Measurements from ENCODE around the gene CDC42BPB. TPM values are rescaled to one million over a fixed set of nuclear protein-coding genes. Genes with fewer than 3 reads are reported as not detected.

The CDC42BPB gene
- total RNA-seq, 1 experiment from 2014 or later, result 84.4 TPM

DNA sequence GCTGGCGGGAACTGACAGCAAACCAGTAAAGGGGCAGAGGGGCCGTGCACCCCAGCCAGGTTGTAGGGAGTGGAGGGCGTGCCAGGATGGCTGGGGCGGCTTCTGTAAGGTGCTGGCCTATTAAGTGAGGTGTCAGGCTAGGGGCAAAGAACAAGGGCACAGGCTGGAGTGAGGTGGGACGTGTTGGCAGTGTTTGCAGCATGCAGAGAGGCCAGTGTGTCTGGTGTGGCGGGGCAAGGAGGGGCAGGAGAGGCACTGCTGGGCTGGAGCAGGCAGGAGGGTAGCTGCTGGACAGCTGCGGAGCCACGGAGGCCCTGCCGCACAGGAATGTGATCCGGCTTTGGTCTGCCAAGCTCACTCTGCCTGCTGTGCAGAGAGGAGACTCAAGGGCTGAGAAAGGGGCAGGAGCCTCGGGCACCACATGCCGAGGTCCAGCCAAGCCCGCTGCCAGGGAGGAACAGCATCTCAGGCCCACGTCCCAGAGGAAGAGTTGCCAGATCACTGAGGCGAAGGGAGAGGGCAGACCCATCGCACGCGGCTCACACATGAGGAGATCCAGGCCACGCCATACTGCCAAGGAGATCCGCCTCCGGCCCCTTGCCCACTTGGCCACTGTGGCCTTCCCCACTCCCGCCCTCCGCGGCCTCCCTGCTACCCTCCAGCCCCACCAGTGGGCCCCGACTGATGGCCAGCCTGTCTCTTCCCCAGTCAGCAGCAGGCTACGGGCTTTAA, 88.1 kb downstream of the CDC42BPB start:
- Histone ChIP-seq H3K27ac (ENCODE audit: low read length) (no peak overlapping the region), H3K36me3 (ENCODE audit: control insufficient read depth, insufficient read depth, low read length) (peaks cover 17% of the 10 kb centered on the region), H3K4me1 (ENCODE audit: control insufficient read depth, insufficient read depth, low read length) (no peaks in the 10 kb centered on the region), H3K4me3 (ENCODE audit: low read depth in 2 of 2, low read length in 2 of 2) (no peak overlapping the region), H3K27me3 (ENCODE audit: control insufficient read depth, insufficient read depth, low read length) (no peaks in the 10 kb centered on the region), H3K9me3 (ENCODE audit: control insufficient read depth, insufficient read depth, low read depth, low read length) (no peaks in the 10 kb centered on the region)
- in situ Hi-C loops (cut with HindIII; ENCODE audit: low pct_unique_long_range_greater_than_20kb, low sequenced_read_pairs) (no loop called here), intact Hi-C loops (cut with micrococcal nuclease; ENCODE audit: unreplicated experiment) (no loop called here)
- no peak for DNase-seq (ENCODE audit: low read depth, low spot score)
- POLR2A ChIA-PET, result no interaction called here
- TF ChIP-seq, protein P1, sequence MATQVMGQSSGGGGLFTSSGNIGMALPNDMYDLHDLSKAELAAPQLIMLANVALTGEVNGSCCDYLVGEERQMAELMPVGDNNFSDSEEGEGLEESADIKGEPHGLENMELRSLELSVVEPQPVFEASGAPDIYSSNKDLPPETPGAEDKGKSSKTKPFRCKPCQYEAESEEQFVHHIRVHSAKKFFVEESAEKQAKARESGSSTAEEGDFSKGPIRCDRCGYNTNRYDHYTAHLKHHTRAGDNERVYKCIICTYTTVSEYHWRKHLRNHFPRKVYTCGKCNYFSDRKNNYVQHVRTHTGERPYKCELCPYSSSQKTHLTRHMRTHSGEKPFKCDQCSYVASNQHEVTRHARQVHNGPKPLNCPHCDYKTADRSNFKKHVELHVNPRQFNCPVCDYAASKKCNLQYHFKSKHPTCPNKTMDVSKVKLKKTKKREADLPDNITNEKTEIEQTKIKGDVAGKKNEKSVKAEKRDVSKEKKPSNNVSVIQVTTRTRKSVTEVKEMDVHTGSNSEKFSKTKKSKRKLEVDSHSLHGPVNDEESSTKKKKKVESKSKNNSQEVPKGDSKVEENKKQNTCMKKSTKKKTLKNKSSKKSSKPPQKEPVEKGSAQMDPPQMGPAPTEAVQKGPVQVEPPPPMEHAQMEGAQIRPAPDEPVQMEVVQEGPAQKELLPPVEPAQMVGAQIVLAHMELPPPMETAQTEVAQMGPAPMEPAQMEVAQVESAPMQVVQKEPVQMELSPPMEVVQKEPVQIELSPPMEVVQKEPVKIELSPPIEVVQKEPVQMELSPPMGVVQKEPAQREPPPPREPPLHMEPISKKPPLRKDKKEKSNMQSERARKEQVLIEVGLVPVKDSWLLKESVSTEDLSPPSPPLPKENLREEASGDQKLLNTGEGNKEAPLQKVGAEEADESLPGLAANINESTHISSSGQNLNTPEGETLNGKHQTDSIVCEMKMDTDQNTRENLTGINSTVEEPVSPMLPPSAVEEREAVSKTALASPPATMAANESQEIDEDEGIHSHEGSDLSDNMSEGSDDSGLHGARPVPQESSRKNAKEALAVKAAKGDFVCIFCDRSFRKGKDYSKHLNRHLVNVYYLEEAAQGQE (IDR thresholded peaks at IDR 0.05; ENCODE audit: insufficient read depth in 1 of 2, low read depth in 2 of 2, low read length in 1 of 2), result no peak
- TF ChIP-seq POLR2AphosphoS5 (IDR thresholded peaks at IDR 0.05; ENCODE audit: low read depth, low read length) (no peak), SIN3A (IDR thresholded peaks at IDR 0.05; ENCODE audit: borderline replicate concordance, insufficient read depth, low read depth, low read length) (no peak), TCF7L2 (IDR thresholded peaks at IDR 0.05; ENCODE audit: low read depth, low read length) (no peak)
- TF ChIP-seq, protein P2, sequence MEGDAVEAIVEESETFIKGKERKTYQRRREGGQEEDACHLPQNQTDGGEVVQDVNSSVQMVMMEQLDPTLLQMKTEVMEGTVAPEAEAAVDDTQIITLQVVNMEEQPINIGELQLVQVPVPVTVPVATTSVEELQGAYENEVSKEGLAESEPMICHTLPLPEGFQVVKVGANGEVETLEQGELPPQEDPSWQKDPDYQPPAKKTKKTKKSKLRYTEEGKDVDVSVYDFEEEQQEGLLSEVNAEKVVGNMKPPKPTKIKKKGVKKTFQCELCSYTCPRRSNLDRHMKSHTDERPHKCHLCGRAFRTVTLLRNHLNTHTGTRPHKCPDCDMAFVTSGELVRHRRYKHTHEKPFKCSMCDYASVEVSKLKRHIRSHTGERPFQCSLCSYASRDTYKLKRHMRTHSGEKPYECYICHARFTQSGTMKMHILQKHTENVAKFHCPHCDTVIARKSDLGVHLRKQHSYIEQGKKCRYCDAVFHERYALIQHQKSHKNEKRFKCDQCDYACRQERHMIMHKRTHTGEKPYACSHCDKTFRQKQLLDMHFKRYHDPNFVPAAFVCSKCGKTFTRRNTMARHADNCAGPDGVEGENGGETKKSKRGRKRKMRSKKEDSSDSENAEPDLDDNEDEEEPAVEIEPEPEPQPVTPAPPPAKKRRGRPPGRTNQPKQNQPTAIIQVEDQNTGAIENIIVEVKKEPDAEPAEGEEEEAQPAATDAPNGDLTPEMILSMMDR (IDR thresholded peaks at IDR 0.05), result no peak
- CTCF ChIA-PET, result no interaction called here
- no TSS peak for BruUV-seq (replicated peaks)
- no peak for ATAC-seq

DNA sequence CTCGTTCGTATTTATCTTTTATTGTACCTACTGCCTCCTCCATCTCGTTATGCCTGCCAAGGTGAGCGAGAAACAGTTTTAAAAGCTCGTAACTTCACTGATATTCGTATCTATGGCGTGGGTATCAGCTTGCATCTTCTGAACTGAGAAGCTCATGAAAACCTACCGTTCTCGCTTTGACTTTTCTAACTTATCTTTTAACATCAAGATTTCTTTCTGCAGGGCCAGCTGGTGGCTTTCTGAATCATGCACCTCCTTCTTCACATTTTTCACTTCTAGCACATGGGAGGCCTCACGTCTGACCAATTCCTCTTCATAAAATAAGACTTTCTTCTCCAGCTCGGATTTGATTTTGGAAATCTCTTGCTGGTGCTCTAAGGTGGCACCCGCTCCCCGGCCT, 89.0 kb downstream of the CDC42BPB start:
- peaks cover 17% of the 10 kb centered on the region for H3K36me3 ChIP-seq (ENCODE audit: control insufficient read depth, insufficient read depth, low read length)
- DNase-seq (ENCODE audit: low read depth, low spot score) (no peak), ATAC-seq (no peak)
- no peaks in the 10 kb centered on the region for H3K4me1 ChIP-seq (ENCODE audit: control insufficient read depth, insufficient read depth, low read length)
- intact Hi-C loops (cut with micrococcal nuclease; ENCODE audit: unreplicated experiment), result no loop called here
- H3K4me3 ChIP-seq (ENCODE audit: low read depth in 2 of 2, low read length in 2 of 2), result no peak overlapping the region
- in situ Hi-C loops (cut with HindIII; ENCODE audit: low pct_unique_long_range_greater_than_20kb, low sequenced_read_pairs), result no loop called here
- no peaks in the 10 kb centered on the region for H3K27me3 ChIP-seq (ENCODE audit: control insufficient read depth, insufficient read depth, low read length)
- BruUV-seq (replicated peaks), result no TSS peak
- POLR2A ChIA-PET, result no interaction called here
- H3K27ac ChIP-seq (ENCODE audit: low read length), result no peak overlapping the region
- CTCF ChIA-PET, result no interaction called here
- no peaks in the 10 kb centered on the region for H3K9me3 ChIP-seq (ENCODE audit: control insufficient read depth, insufficient read depth, low read depth, low read length)
- TF ChIP-seq SIN3A (IDR thresholded peaks at IDR 0.05; ENCODE audit: borderline replicate concordance, insufficient read depth, low read depth, low read length), result no peak
- TF ChIP-seq, protein P2 (IDR thresholded peaks at IDR 0.05), result no peak

All from Panc1 (cell line).